Testis (tissue), 2 donors: ENCODE data around the gene ARHGEF28.

Experiments
- CTCF ChIP-seq, 3 experiments: fragments of 450-650 bp in 2 of 3; fragments of 200-600 bp in 1 of 3; sonication (generic) in 1 of 3; IDR thresholded peaks; one replicate each; pipeline ENCODE4 v1.5.1; 2016 to 2019; ENCODE audit warnings: antibody characterized with exemption in 3 of 3, mild to moderate bottlenecking in 2 of 3, moderate library complexity in 1 of 3
- POLR2A ChIP-seq: fragments of 450-650 bp; IDR thresholded peaks from one replicate; pipeline ENCODE4 v1.6.1; 2017; ENCODE audit warnings: antibody characterized with exemption, mild to moderate bottlenecking, moderate library complexity

- TF ChIP-seq CTCF (IDR thresholded peaks at IDR 0.05), result no peak
- TF ChIP-seq POLR2A, result no peak
Observed at GRCh38 chr5:73896668-73897067, 270.7 kb downstream of the ARHGEF28 start.
